NCI-H345 treated with DMSO at 0.1 percent for 48 hours (cell line): Measurements from ENCODE around the gene DENND4A.
A peak's percentile ranks its signal among the peaks of the same experiment; 100 is the strongest.

Experiments
- DNase-seq: peaks from one replicate; lab custom pipeline; 2025; ENCODE audit not compliant: unreplicated experiment; lab: John Stamatoyannopoulos, UW

The DENND4A gene

GRCh38 chr15:65792138-65792987 is at the start of gene DENND4A:
TSS of gene DENND4A (minus strand) at chr15:65792293. CDS start at chr15:65756450, 35,843 bp downstream.
- DNase-seq, result peak; percentile 85

GRCh38 chr15:65841121-65841930 is 49.2 kb upstream of the DENND4A start:
- no peak for DNase-seq

GRCh38 chr15:65839985-65840384 is 47.9 kb upstream of the DENND4A start:
- no peak for DNase-seq

- DNase-seq, result no peak
Observed at GRCh38 chr15:65839354-65839901, 47.3 kb upstream of the DENND4A start.

GRCh38 chr15:65837301-65838294 is 45.5 kb upstream of the DENND4A start:
- no peak for DNase-seq

GRCh38 chr15:65836665-65837064 is 44.6 kb upstream of the DENND4A start:
- no peak for DNase-seq

GRCh38 chr15:65835447-65835846 is 43.4 kb upstream of the DENND4A start:
- DNase-seq, result no peak

GRCh38 chr15:65834603-65835282 is 42.6 kb upstream of the DENND4A start:
- DNase-seq, result no peak

- DNase-seq, result peak; percentile 63
Observed at GRCh38 chr15:65833501-65834205, 41.6 kb upstream of the DENND4A start.

GRCh38 chr15:65832549-65833364 is 40.7 kb upstream of the DENND4A start:
- DNase-seq, result peak; percentile 97

- no peak for DNase-seq
Observed at GRCh38 chr15:65829130-65829764, 37.2 kb upstream of the DENND4A start.

GRCh38 chr15:65828585-65828984 is 36.5 kb upstream of the DENND4A start:
- DNase-seq, result no peak

GRCh38 chr15:65827065-65827464 is 35.0 kb upstream of the DENND4A start:
- DNase-seq, result no peak

- DNase-seq, result no peak
Observed at GRCh38 chr15:65824941-65825544, 33.0 kb upstream of the DENND4A start.

- no peak for DNase-seq
Observed at GRCh38 chr15:65824031-65824743, 32.1 kb upstream of the DENND4A start.

GRCh38 chr15:65822316-65822715 is 30.2 kb upstream of the DENND4A start:
- DNase-seq, result no peak

- no peak for DNase-seq
Observed at GRCh38 chr15:65821070-65821469, 29.0 kb upstream of the DENND4A start.
